IPS-11a (cell line): ENCODE measurements around the gene SAV1.

Experiments used
- H3K4me3 ChIP-seq: one replicate; pipeline ENCODE4 v1.5.1; 2013; ENCODE audit warnings: low read depth, low read length, control low read depth

Gene SAV1

GRCh38 chr14:50610465-50610864, 57.6 kb downstream of the SAV1 start:
- no peak overlapping the region for H3K4me3 ChIP-seq

GRCh38 chr14:50608302-50608851, 59.7 kb downstream of the SAV1 start:
- no peak overlapping the region for H3K4me3 ChIP-seq

GRCh38 chr14:50607761-50608160, 60.3 kb downstream of the SAV1 start:
- H3K4me3 ChIP-seq = no peak overlapping the region

GRCh38 chr14:50607181-50607580, 60.9 kb downstream of the SAV1 start:
- H3K4me3 ChIP-seq = no peak overlapping the region

- H3K4me3 ChIP-seq = no peak overlapping the region
These were observed 61.6 kb downstream of the SAV1 start for GRCh38 chr14:50606468-50606867.

- H3K4me3 ChIP-seq = no peak overlapping the region
These were observed 62.3 kb downstream of the SAV1 start for GRCh38 chr14:50605766-50606165.

- no peak overlapping the region for H3K4me3 ChIP-seq
These were observed 64.5 kb downstream of the SAV1 start for GRCh38 chr14:50603565-50603964.

- H3K4me3 ChIP-seq = no peak overlapping the region
These were observed 66.1 kb downstream of the SAV1 start for GRCh38 chr14:50602035-50602434.

GRCh38 chr14:50601394-50601793, 66.7 kb downstream of the SAV1 start:
- no peak overlapping the region for H3K4me3 ChIP-seq

GRCh38 chr14:50600849-50601248, 67.3 kb downstream of the SAV1 start:
- H3K4me3 ChIP-seq = no peak overlapping the region

- H3K4me3 ChIP-seq = no peak overlapping the region
These were observed 68.2 kb downstream of the SAV1 start for GRCh38 chr14:50599700-50600444.

- no peak overlapping the region for H3K4me3 ChIP-seq
These were observed 69.3 kb downstream of the SAV1 start for GRCh38 chr14:50598765-50599164.

- H3K4me3 ChIP-seq = no peak overlapping the region
These were observed 73.4 kb downstream of the SAV1 start for GRCh38 chr14:50594577-50595316.

GRCh38 chr14:50590464-50590863, 77.6 kb downstream of the SAV1 start:
- H3K4me3 ChIP-seq = no peak overlapping the region
